ENCODE results near the gene CRK.

CRK gene

DNA sequence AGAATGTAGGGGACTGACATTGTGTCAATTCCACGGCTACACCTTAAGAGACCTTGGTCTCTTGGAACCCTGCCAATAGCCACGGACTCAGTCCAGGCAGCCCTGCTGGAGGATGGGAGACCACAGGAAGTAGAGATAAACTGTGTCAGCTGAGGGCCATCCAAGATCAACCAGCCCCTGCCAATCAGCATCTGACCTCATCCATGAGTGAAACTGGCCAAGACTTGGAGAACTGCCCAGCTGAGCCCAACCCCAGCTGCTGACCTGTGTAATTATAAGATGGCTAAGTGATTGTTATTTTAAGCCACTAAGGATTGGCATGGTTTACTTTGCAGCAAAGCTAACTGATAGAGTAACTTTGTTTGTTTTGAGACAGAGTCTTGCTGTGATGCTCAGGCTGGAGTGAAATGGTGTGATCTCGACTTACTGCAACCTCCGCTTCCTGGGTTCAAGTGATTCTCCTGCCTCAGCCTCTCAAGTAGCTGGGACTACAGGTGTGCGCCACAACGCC, 42.7 kb downstream of the CRK start:
- Histone ChIP-seq H3K9ac (ENCODE audit: low read length) (no peak overlapping the region), H3K4me2 (ENCODE audit: low read depth, low read length) (no peak overlapping the region), H3K36me3 (replicated peaks; ENCODE audit: insufficient read depth, low read length) (no peaks in the 10 kb centered on the region), H3K9me2 (replicated peaks; ENCODE audit: insufficient read depth, low read length) (no peaks in the 10 kb centered on the region), H3K27ac (ENCODE audit: low read length) (no peak overlapping the region), H3K4me3 (ENCODE audit: low read length) (no peak overlapping the region), H2AFZ (ENCODE audit: low read length) (no peak overlapping the region), H3K9me3 (replicated peaks; ENCODE audit: insufficient read depth, low read length) (no peaks in the 10 kb centered on the region), H3K4me1 (ENCODE audit: low read length) (no peaks in the 10 kb centered on the region), H3K79me2 (ENCODE audit: low read length) (no peaks in the 10 kb centered on the region), H4K20me1 (ENCODE audit: insufficient read depth, low read length) (no peaks in the 10 kb centered on the region), H3K27me3 (replicated peaks; ENCODE audit: insufficient read depth, low read length) (no peaks in the 10 kb centered on the region), H3F3A (ENCODE audit: insufficient read depth, low read length) (no peaks in the 10 kb centered on the region)
- DNase-seq: no peak
- TF ChIP-seq EZH2phosphoT487 (IDR thresholded peaks at IDR 0.05; ENCODE audit: low read length): no peak
- TF ChIP-seq EZH2 (optimal IDR thresholded peaks at IDR 0.05; ENCODE audit: low read depth, low read length): no peak
- TF ChIP-seq, protein P1, sequence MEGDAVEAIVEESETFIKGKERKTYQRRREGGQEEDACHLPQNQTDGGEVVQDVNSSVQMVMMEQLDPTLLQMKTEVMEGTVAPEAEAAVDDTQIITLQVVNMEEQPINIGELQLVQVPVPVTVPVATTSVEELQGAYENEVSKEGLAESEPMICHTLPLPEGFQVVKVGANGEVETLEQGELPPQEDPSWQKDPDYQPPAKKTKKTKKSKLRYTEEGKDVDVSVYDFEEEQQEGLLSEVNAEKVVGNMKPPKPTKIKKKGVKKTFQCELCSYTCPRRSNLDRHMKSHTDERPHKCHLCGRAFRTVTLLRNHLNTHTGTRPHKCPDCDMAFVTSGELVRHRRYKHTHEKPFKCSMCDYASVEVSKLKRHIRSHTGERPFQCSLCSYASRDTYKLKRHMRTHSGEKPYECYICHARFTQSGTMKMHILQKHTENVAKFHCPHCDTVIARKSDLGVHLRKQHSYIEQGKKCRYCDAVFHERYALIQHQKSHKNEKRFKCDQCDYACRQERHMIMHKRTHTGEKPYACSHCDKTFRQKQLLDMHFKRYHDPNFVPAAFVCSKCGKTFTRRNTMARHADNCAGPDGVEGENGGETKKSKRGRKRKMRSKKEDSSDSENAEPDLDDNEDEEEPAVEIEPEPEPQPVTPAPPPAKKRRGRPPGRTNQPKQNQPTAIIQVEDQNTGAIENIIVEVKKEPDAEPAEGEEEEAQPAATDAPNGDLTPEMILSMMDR (IDR thresholded peaks at IDR 0.05; ENCODE audit: low read length): no peak

DNA sequence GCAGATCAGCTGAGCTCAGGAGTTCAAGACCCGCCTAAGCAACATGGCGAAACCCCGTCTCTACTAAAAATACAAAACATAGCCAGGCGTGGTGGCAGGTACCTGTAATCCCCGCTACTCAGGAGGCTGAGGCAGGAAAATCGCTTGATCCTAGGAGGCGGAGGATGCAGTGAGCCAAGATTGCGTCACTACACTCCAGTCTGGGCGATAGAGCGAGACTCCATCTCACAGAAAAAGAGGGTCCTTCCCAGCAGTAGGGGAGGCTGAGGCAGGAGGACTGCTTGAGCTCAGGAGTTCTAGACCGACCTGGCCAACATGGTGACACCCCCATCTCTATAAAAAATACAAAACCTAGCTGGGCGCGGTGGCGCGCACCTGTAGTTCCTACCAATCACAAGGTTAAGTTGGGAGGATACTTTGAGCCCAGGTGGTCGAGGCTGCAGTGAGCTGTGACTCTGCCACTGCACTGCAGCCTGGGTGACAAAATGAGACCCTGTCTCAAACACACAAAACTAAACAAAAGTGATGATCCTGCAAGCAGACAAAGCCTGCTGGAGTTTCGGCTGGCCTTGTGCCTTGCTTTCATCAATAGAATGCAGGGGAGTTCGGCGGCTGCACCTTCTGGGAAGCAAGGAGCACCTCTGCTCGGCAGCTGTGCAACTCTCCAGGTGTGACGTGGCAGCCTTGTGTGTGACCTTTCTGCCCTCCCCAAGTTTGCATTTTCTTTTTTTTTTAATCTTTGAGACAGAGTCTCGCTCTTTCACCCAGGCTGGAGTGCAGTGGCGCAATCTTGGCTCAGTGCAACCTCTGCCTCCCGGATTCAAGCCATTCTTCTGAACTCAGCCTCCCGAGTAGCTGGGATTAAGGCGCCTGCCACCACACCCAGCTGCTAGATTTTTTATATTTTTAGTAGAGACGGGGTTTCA, 43.6 kb downstream of the CRK start:
- H2AFZ ChIP-seq (ENCODE audit: low read length): no peak overlapping the region
- H3K9ac ChIP-seq (ENCODE audit: low read length): no peak overlapping the region
- no peaks in the 10 kb centered on the region for H3F3A ChIP-seq (ENCODE audit: insufficient read depth, low read length)
- no peaks in the 10 kb centered on the region for H4K20me1 ChIP-seq (ENCODE audit: insufficient read depth, low read length)
- H3K36me3 ChIP-seq (replicated peaks; ENCODE audit: insufficient read depth, low read length): no peaks in the 10 kb centered on the region
- no peaks in the 10 kb centered on the region for H3K9me3 ChIP-seq (replicated peaks; ENCODE audit: insufficient read depth, low read length)
- no peak overlapping the region for H3K27ac ChIP-seq (ENCODE audit: low read length)
- no peaks in the 10 kb centered on the region for H3K79me2 ChIP-seq (ENCODE audit: low read length)
- no peak overlapping the region for H3K4me3 ChIP-seq (ENCODE audit: low read length)
- no peaks in the 10 kb centered on the region for H3K9me2 ChIP-seq (replicated peaks; ENCODE audit: insufficient read depth, low read length)
- no peak for DNase-seq
- no peaks in the 10 kb centered on the region for H3K4me1 ChIP-seq (ENCODE audit: low read length)
- TF ChIP-seq EZH2 (optimal IDR thresholded peaks at IDR 0.05; ENCODE audit: low read depth, low read length) (no peak), EZH2phosphoT487 (IDR thresholded peaks at IDR 0.05; ENCODE audit: low read length) (no peak)
- TF ChIP-seq, protein P1 (IDR thresholded peaks at IDR 0.05; ENCODE audit: low read length): no peak
- H3K27me3 ChIP-seq (replicated peaks; ENCODE audit: insufficient read depth, low read length): no peaks in the 10 kb centered on the region
- H3K4me2 ChIP-seq (ENCODE audit: low read depth, low read length): no peak overlapping the region

DNA sequence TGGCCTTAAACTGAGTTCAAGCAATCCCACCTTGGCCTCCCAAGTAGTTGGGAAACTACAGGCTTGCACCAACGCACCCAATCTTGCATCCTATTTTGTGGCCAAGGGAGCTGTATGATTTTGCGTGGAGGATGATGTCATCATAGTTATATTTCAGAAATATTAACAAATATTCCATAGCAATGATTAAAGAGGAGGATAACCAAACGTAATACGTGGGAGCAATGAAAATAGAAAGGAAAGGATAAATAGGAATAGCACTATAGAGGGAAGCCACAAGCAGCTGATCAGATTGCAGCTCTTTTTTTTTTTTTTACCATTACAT, 53.8 kb downstream of the CRK start:
- Histone ChIP-seq H3K4me2 (ENCODE audit: low read depth, low read length) (no peak overlapping the region), H3K9me2 (replicated peaks; ENCODE audit: insufficient read depth, low read length) (no peaks in the 10 kb centered on the region), H3K79me2 (ENCODE audit: low read length) (peaks cover 28% of the 10 kb centered on the region), H3K36me3 (replicated peaks; ENCODE audit: insufficient read depth, low read length) (no peaks in the 10 kb centered on the region; the same call in 1 of the 2 replicates), H3K4me1 (ENCODE audit: low read length) (peaks cover 6% of the 10 kb centered on the region), H3K9ac (ENCODE audit: low read length) (no peak overlapping the region), H3K9me3 (replicated peaks; ENCODE audit: insufficient read depth, low read length) (no peaks in the 10 kb centered on the region), H3F3A (ENCODE audit: insufficient read depth, low read length) (no peaks in the 10 kb centered on the region), H4K20me1 (ENCODE audit: insufficient read depth, low read length) (peaks cover 15% of the 10 kb centered on the region), H2AFZ (ENCODE audit: low read length) (no peak overlapping the region), H3K27me3 (replicated peaks; ENCODE audit: insufficient read depth, low read length) (no peaks in the 10 kb centered on the region), H3K4me3 (ENCODE audit: low read length) (no peak overlapping the region), H3K27ac (ENCODE audit: low read length) (no peak overlapping the region)
- TF ChIP-seq, protein P1 (IDR thresholded peaks at IDR 0.05; ENCODE audit: low read length): no peak
- no peak for DNase-seq

Measured in MM.1S (cell line).